HG03565 (cell line): ENCODE measurements around the gene PLCH1.

ENCODE experiments used
- ATAC-seq: cut with Tn5 transposase; IDR thresholded peaks from one replicate; pipeline ENCODE4 v1.9.1; 2021; ENCODE audit warnings: mild to moderate bottlenecking, moderate library complexity; ENCODE audit not compliant: unreplicated experiment

Gene PLCH1

GRCh38 chr3:155747286-155747945 is 2.5 kb upstream of the PLCH1 start:
- ATAC-seq, result no peak

GRCh38 chr3:155746703-155747102 is 1.8 kb upstream of the PLCH1 start:
- ATAC-seq, result no peak

- ATAC-seq, result no peak
Observed at GRCh38 chr3:155745795-155746550, 1.1 kb upstream of the PLCH1 start.

GRCh38 chr3:155744010-155744625 is 753 bp downstream of the PLCH1 start:
- ATAC-seq, result peak; percentile 54

GRCh38 chr3:155743606-155744005 is 1.3 kb downstream of the PLCH1 start:
- ATAC-seq, result no peak

GRCh38 chr3:155742349-155742965 is 2.4 kb downstream of the PLCH1 start:
- ATAC-seq, result no peak

GRCh38 chr3:155741603-155742002 is 3.3 kb downstream of the PLCH1 start:
- no peak for ATAC-seq

- no peak for ATAC-seq
Observed at GRCh38 chr3:155741101-155741500, 3.8 kb downstream of the PLCH1 start.

- ATAC-seq, result no peak
Observed at GRCh38 chr3:155739154-155739553, 5.7 kb downstream of the PLCH1 start.

- ATAC-seq, result no peak
Observed at GRCh38 chr3:155738580-155739076, 6.2 kb downstream of the PLCH1 start.

GRCh38 chr3:155737844-155738460 is 6.9 kb downstream of the PLCH1 start:
- peak; percentile 91 for ATAC-seq

- no peak for ATAC-seq
Observed at GRCh38 chr3:155736381-155736780, 8.5 kb downstream of the PLCH1 start.

- no peak for ATAC-seq
Observed at GRCh38 chr3:155730843-155731242, 14.0 kb downstream of the PLCH1 start.

GRCh38 chr3:155727836-155728235 is 17.0 kb downstream of the PLCH1 start:
- no peak for ATAC-seq

- no peak for ATAC-seq
Observed at GRCh38 chr3:155714295-155714718, 30.6 kb downstream of the PLCH1 start.

GRCh38 chr3:155712008-155712407 is 32.9 kb downstream of the PLCH1 start:
- ATAC-seq, result peak; percentile 96

- ATAC-seq, result no peak
Observed at GRCh38 chr3:155704771-155705559, 39.9 kb downstream of the PLCH1 start.

GRCh38 chr3:155704061-155704460 is 40.8 kb downstream of the PLCH1 start:
- no peak for ATAC-seq

- ATAC-seq, result no peak
Observed at GRCh38 chr3:155702745-155703591, 41.9 kb downstream of the PLCH1 start.
